Measurements from ENCODE around the gene FAM3B. TPM values are rescaled to one million over a fixed set of nuclear protein-coding genes. Genes with fewer than 3 reads are reported as not detected.
A peak's percentile ranks its signal among the peaks of the same experiment; 100 is the strongest.

FAM3B gene
- total RNA-seq, 1 donor from 2014 or later: 0.23 TPM

GRCh38 chr21:41387824-41388223 is 71.2 kb downstream of the FAM3B start:
- Mint-ChIP-seq H3K27me3 (ENCODE audit: low read depth) (no peaks in the 10 kb centered on the region), H3K9me3 (peaks cover 4% of the 10 kb centered on the region), H3K4me1 (peaks cover 23% of the 10 kb centered on the region), H3K4me3 (no peak overlapping the region), H3K27ac (ENCODE audit: unreplicated experiment) (peak overlapping the region; percentile 69), H3K36me3 (ENCODE audit: low read depth) (peaks cover 4% of the 10 kb centered on the region)
- no peak for DNase-seq (ENCODE audit: low read depth, low spot score)
- TF ChIP-seq CTCF (conservative IDR thresholded peaks at IDR 0.05): no peak

GRCh38 chr21:41388259-41388658 is 71.7 kb downstream of the FAM3B start:
- TF ChIP-seq CTCF (conservative IDR thresholded peaks at IDR 0.05): no peak
- Mint-ChIP-seq H3K4me3 (no peak overlapping the region), H3K4me1 (peaks cover 23% of the 10 kb centered on the region), H3K9me3 (peaks cover 6% of the 10 kb centered on the region), H3K36me3 (ENCODE audit: low read depth) (peaks cover 4% of the 10 kb centered on the region), H3K27ac (ENCODE audit: unreplicated experiment) (no peak overlapping the region), H3K27me3 (ENCODE audit: low read depth) (no peaks in the 10 kb centered on the region)
- DNase-seq (ENCODE audit: low read depth, low spot score): no peak

- H3K4me1 Mint-ChIP-seq: peaks cover 23% of the 10 kb centered on the region
- no peaks in the 10 kb centered on the region for H3K27me3 Mint-ChIP-seq (ENCODE audit: low read depth)
- no peak for DNase-seq (ENCODE audit: low read depth, low spot score)
- peaks cover 9% of the 10 kb centered on the region for H3K9me3 Mint-ChIP-seq
- H3K4me3 Mint-ChIP-seq: no peak overlapping the region
- H3K36me3 Mint-ChIP-seq (ENCODE audit: low read depth): peaks cover 4% of the 10 kb centered on the region
- H3K27ac Mint-ChIP-seq (ENCODE audit: unreplicated experiment): no peak overlapping the region
- no peak for TF ChIP-seq CTCF (conservative IDR thresholded peaks at IDR 0.05)
Observed at GRCh38 chr21:41390043-41390639, 73.5 kb downstream of the FAM3B start.

DNA sequence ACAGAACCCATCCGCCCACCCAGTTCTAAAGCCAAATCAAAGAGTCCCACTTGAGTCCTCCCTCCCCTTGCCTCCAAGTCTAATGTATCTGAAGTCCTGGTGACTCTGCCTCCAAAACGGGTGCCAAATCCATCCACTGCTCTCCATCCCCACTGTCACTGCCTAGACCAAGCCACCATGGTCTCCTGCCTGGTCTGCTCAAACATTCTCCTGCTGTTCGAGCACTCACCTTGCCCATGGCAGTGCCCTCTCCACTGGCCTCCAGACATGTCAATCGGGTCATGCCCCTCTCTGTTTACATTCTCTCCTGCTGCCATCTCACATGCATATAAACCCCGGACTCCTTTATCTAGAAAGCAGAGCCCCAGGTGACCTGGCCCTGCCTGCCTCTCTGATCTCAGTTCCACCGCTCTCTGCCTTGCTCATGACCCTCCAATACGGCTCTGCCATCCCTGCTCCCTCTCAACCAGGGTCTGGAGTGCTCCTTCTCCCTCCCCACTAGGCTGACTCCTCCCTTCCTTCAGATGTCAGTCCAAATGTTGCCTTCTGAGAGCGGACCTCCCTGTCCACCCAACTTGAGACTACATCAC is 77.4 kb downstream of the FAM3B start:
- H3K9me3 Mint-ChIP-seq: peaks cover 7% of the 10 kb centered on the region
- H3K36me3 Mint-ChIP-seq (ENCODE audit: low read depth): no peaks in the 10 kb centered on the region
- H3K27ac Mint-ChIP-seq (ENCODE audit: unreplicated experiment): no peak overlapping the region
- no peak overlapping the region for H3K4me3 Mint-ChIP-seq
- peaks cover 6% of the 10 kb centered on the region for H3K4me1 Mint-ChIP-seq
- no peaks in the 10 kb centered on the region for H3K27me3 Mint-ChIP-seq (ENCODE audit: low read depth)
- DNase-seq (ENCODE audit: low read depth, low spot score): no peak
- TF ChIP-seq CTCF (conservative IDR thresholded peaks at IDR 0.05): no peak

DNA sequence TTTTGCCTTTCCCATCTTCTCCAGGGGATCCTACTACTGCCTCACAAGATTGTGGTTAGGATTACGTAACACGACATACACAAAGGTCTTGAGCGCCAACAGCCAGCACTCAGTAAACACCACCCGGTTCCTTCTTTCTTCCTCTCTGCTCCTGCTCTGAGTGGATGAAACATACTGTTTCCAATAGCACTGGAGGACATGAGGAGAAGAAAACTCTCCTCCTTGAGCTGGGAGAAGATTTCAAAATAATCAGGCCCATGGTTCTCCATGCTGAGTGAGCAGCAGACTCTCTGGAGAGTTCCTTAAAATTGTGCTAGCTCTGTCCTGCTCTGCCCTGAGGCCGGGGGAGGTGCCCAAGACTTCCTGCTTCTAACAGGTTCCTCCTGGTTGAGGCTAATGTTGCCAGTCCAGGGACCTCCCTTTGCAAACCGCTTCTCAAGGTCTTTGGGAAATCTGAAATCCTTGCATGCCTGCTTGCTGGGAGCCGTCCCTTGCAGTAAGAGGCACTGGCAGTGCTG is 80.0 kb downstream of the FAM3B start:
- no peak for TF ChIP-seq CTCF (conservative IDR thresholded peaks at IDR 0.05)
- no peaks in the 10 kb centered on the region for H3K36me3 Mint-ChIP-seq (ENCODE audit: low read depth)
- peaks cover 6% of the 10 kb centered on the region for H3K4me1 Mint-ChIP-seq
- H3K27ac Mint-ChIP-seq (ENCODE audit: unreplicated experiment): no peak overlapping the region
- H3K9me3 Mint-ChIP-seq: peaks cover 7% of the 10 kb centered on the region
- H3K27me3 Mint-ChIP-seq (ENCODE audit: low read depth): no peaks in the 10 kb centered on the region
- no peak overlapping the region for H3K4me3 Mint-ChIP-seq
- no peak for DNase-seq (ENCODE audit: low read depth, low spot score)
